GM19238 (cell line): Measurements from ENCODE around the gene SAMD13.

ENCODE experiments used
- DNase-seq: peaks from one replicate; pipeline ENCODE4 v3.0.0; 2011; ENCODE audit warnings: low spot score; ENCODE audit not compliant: insufficient read length

Gene SAMD13

GRCh38 chr1:84301004-84301784 lies at the start of gene SAMD13:
Gene SAMD13 (plus strand): TSS chr1:84301708. CDS start chr1:84303235, 1,527 bp downstream.
- no peak for DNase-seq

- no peak for DNase-seq
Measured at GRCh38 chr1:84253036-84253435, 48.5 kb upstream of the SAMD13 start.

- no peak for DNase-seq
Measured at GRCh38 chr1:84253891-84254290, 47.6 kb upstream of the SAMD13 start.

GRCh38 chr1:84254703-84255238 lies 46.7 kb upstream of the SAMD13 start:
- no peak for DNase-seq

GRCh38 chr1:84255582-84255981 lies 45.9 kb upstream of the SAMD13 start:
- no peak for DNase-seq

- no peak for DNase-seq
Measured at GRCh38 chr1:84257617-84258016, 43.9 kb upstream of the SAMD13 start.

GRCh38 chr1:84259376-84259775 lies 42.1 kb upstream of the SAMD13 start:
- DNase-seq, result no peak

- no peak for DNase-seq
Measured at GRCh38 chr1:84259989-84260388, 41.5 kb upstream of the SAMD13 start.

GRCh38 chr1:84260852-84261518 lies 40.5 kb upstream of the SAMD13 start:
- DNase-seq, result no peak

GRCh38 chr1:84264961-84265360 lies 36.5 kb upstream of the SAMD13 start:
- DNase-seq, result no peak

GRCh38 chr1:84265867-84266266 lies 35.6 kb upstream of the SAMD13 start:
- DNase-seq, result no peak

GRCh38 chr1:84266748-84267147 lies 34.8 kb upstream of the SAMD13 start:
- DNase-seq, result no peak

- no peak for DNase-seq
Measured at GRCh38 chr1:84267476-84267875, 34.0 kb upstream of the SAMD13 start.

GRCh38 chr1:84268346-84268745 lies 33.2 kb upstream of the SAMD13 start:
- no peak for DNase-seq

- DNase-seq, result no peak
Measured at GRCh38 chr1:84269306-84269705, 32.2 kb upstream of the SAMD13 start.

- DNase-seq, result peak; percentile 23
Measured at GRCh38 chr1:84271441-84272151, 29.9 kb upstream of the SAMD13 start.

- no peak for DNase-seq
Measured at GRCh38 chr1:84272401-84272800, 29.1 kb upstream of the SAMD13 start.

- no peak for DNase-seq
Measured at GRCh38 chr1:84277343-84278059, 24.0 kb upstream of the SAMD13 start.

- DNase-seq, result no peak
Measured at GRCh38 chr1:84278905-84279304, 22.6 kb upstream of the SAMD13 start.

GRCh38 chr1:84280912-84281311 lies 20.6 kb upstream of the SAMD13 start:
- no peak for DNase-seq

GRCh38 chr1:84282780-84283333 lies 18.7 kb upstream of the SAMD13 start:
- DNase-seq, result no peak
